ENCODE data around the gene SMPD4.
"Not testable (repeated sequence)": the region's sequence is repeated elsewhere in the genome, so short reads cannot be mapped to it uniquely, and the experiment has no call there.

GRCh38 chr2:130136546-130136945 is 44.9 kb downstream of the SMPD4 start:
- TF ChIP-seq EZH2 (IDR thresholded peaks at IDR 0.05; ENCODE audit: insufficient read depth, poor library complexity, severe bottlenecking); EZH2phosphoT487 (IDR thresholded peaks at IDR 0.05; ENCODE audit: insufficient read depth, low read depth): not testable (repeated sequence)
